Endothelial cell of umbilical vein (primary cell): ENCODE data around the gene CACNG5. TPM values are rescaled to one million over a fixed set of nuclear protein-coding genes. Genes with fewer than 3 reads are reported as not detected.

Experiments used
- BruUV-seq: library from RNA; stranded (reverse); fragments of 400-500 nt; replicated peaks from 2 replicates; lab custom pipeline; 2021; lab: Mats Ljungman, UMichigan
- CTCF ChIA-PET: fragments of 300-600, 350-600 bp; sonication (Branson Sonifier 250); formaldehyde crosslinking; loops from one replicate; lab custom pipeline; 2021; ENCODE audit warnings: antibody characterized with exemption, inconsistent platforms; lab: Charles Lee
- POLR2A ChIA-PET: fragments of 300-600, 350-600 bp; sonication (Branson Sonifier 250); formaldehyde crosslinking; loops from one replicate; lab custom pipeline; 2021; ENCODE audit warnings: antibody characterized with exemption, inconsistent platforms; lab: Charles Lee
- DNase-seq: peaks from one replicate; pipeline ENCODE4 v3.0.0-alpha.2; 2011; ENCODE audit warnings: low read depth, low spot score
- FAIRE-seq: peaks from 2 replicates; lab custom pipeline; 2011; peaks lifted over from hg19 to GRCh38; lab: Jason Lieb, UNC
- H2AFZ ChIP-seq: 2 replicates; pipeline ENCODE4 v1.6.0; 2012; ENCODE audit warnings: low read depth, low read length, control low read depth, inconsistent platforms
- H3K27ac ChIP-seq: 2 replicates; pipeline ENCODE4 v1.5.1; 2011; ENCODE audit warnings: low read depth, mild to moderate bottlenecking, control low read depth, low read length, moderate library complexity; ENCODE audit not compliant: insufficient read depth
- H3K27me3 ChIP-seq, 2 experiments: 2 replicates each; pipeline versions ENCODE4 v1.6.0 to v1.6.1; 2011; ENCODE audit warnings: low read length in 2 of 2, mixed read lengths in 1 of 2; ENCODE audit not compliant: control insufficient read depth in 2 of 2, insufficient read depth in 2 of 2
- H3K36me3 ChIP-seq, 2 experiments: 2 replicates in 1 of 2; 3 replicates in 1 of 2; pipeline ENCODE4 v1.5.1; 2011; ENCODE audit warnings: low read length in 2 of 2, mild to moderate bottlenecking in 1 of 2, moderate library complexity in 1 of 2; ENCODE audit not compliant: control insufficient read depth in 2 of 2, insufficient read depth in 2 of 2; ENCODE audit errors: extremely low read depth in 1 of 2
- H3K4me1 ChIP-seq: 3 replicates; pipeline ENCODE4 v1.5.1; 2011; ENCODE audit warnings: mild to moderate bottlenecking, low read length; ENCODE audit not compliant: control insufficient read depth, insufficient read depth; ENCODE audit errors: extremely low read depth
- H3K4me2 ChIP-seq: 2 replicates; pipeline ENCODE4 v1.6.1; 2011; ENCODE audit warnings: low read length, control low read depth, mixed read lengths; ENCODE audit not compliant: insufficient read depth
- H3K4me3 ChIP-seq, 3 experiments: fragments of 200-600 bp in 1 of 3; sonication (generic), shearing (Covaris generic) in 1 of 3; replicated peaks in 1 of 3; 2 replicates each; pipeline ENCODE4 v1.5.1; 2011 to 2016; ENCODE audit warnings: control low read depth in 3 of 3, low read length in 3 of 3, mild to moderate bottlenecking in 2 of 3, inconsistent platforms in 1 of 3, low read depth in 1 of 3, moderate library complexity in 1 of 3; ENCODE audit not compliant: insufficient read depth in 1 of 3
- H3K79me2 ChIP-seq: 2 replicates; pipeline ENCODE4 v1.6.0; 2012; ENCODE audit warnings: low read length, inconsistent platforms; ENCODE audit not compliant: control insufficient read depth, insufficient read depth
- H3K9ac ChIP-seq: replicated peaks from 2 replicates; pipeline ENCODE3; 2011; ENCODE audit warnings: low read length, control low read depth; ENCODE audit not compliant: insufficient read depth; ENCODE audit errors: extremely low read depth
- H3K9me1 ChIP-seq: replicated peaks from 3 replicates; pipeline ENCODE4 v1.6.0; 2011; ENCODE audit warnings: mild to moderate bottlenecking, low read length; ENCODE audit not compliant: control insufficient read depth, insufficient read depth; ENCODE audit errors: extremely low read depth
- H3K9me3 ChIP-seq: replicated peaks from 2 replicates; pipeline ENCODE4 v1.5.1; 2012; ENCODE audit warnings: low read length, inconsistent platforms; ENCODE audit not compliant: control insufficient read depth, insufficient read depth
- H4K20me1 ChIP-seq: replicated peaks from 2 replicates; pipeline ENCODE3; 2011; ENCODE audit warnings: mild to moderate bottlenecking, low read length; ENCODE audit not compliant: control insufficient read depth, insufficient read depth; ENCODE audit errors: extremely low read depth
- EZH2 ChIP-seq: IDR thresholded peaks from 2 replicates; pipeline ENCODE4 v1.6.1; 2012; ENCODE audit warnings: borderline replicate concordance, low read depth, mild to moderate bottlenecking, moderate library complexity, low read length, inconsistent platforms; ENCODE audit not compliant: severe bottlenecking
- FOS ChIP-seq: IDR thresholded peaks from 2 replicates; pipeline ENCODE4 v1.6.1; 2011; ENCODE audit warnings: mild to moderate bottlenecking, low read length, moderate library complexity, borderline replicate concordance; ENCODE audit not compliant: insufficient read depth
- GATA2 ChIP-seq: IDR thresholded peaks from 2 replicates; pipeline ENCODE4 v1.7.0; 2011; ENCODE audit warnings: low read depth, mild to moderate bottlenecking, moderate library complexity, mixed read lengths, low read length; ENCODE audit not compliant: insufficient read length, insufficient read depth
- JUN ChIP-seq: IDR thresholded peaks from 2 replicates; pipeline ENCODE4 v1.6.1; 2011; ENCODE audit warnings: borderline replicate concordance, low read depth; ENCODE audit not compliant: insufficient read length, insufficient read depth
- MAX ChIP-seq: IDR thresholded peaks from 2 replicates; pipeline ENCODE4 v1.6.1; 2011; ENCODE audit not compliant: insufficient read depth, insufficient read length
- MYC ChIP-seq: IDR thresholded peaks from one replicate; pipeline ENCODE4 v1.6.1; 2011; ENCODE audit warnings: mild to moderate bottlenecking, low read depth, low read length
- POLR2A ChIP-seq: IDR thresholded peaks from 2 replicates; pipeline ENCODE4 v1.6.1; 2012; ENCODE audit warnings: low read depth, mild to moderate bottlenecking, control low read depth, low read length
- POLR2AphosphoS5 ChIP-seq: IDR thresholded peaks from 2 replicates; pipeline ENCODE4 v1.6.1; 2012; ENCODE audit warnings: low read depth, mild to moderate bottlenecking, control low read depth, low read length, moderate library complexity; ENCODE audit not compliant: insufficient read depth
- dilution Hi-C: fragments of 300-500 bp; cut with MboI; formaldehyde crosslinking; loops from one replicate; pipeline ENCODE4 v1.15.0; 2019; ENCODE audit warnings: low sequenced_read_pairs; ENCODE audit not compliant: extremely low pct_ligation_motif_present
- intact Hi-C: fragments of 100-400 bp; cut with micrococcal nuclease; formaldehyde crosslinking; loops from one replicate; pipeline ENCODE4 v1.10.0; 2022
- polyA plus RNA-seq, 4 experiments: library from polyadenylated mRNA; depleted of rRNA in 3 of 4; stranded (reverse) in 3 of 4; unstranded in 1 of 4; fragments of >200 nt; gene quantifications; 2 replicates each; pipeline versions ENCODE4 v1.2.1 to v1.2.3, GENCODE V29; 2011 to 2012; ENCODE audit warnings: missing spikeins in 1 of 4
- total RNA-seq: library from RNA; stranded (reverse); gene quantifications from 2 replicates; pipeline ENCODE4 v1.2.3, GENCODE V29; 2021
- TF ChIP-seq, protein P1 (sequence below), 2 donors: IDR thresholded peaks; 1 replicate in 1 of 2; 2 replicates in 1 of 2; pipeline ENCODE4 v1.5.1; 2011; ENCODE audit warnings: low read length in 2 of 2, mild to moderate bottlenecking in 2 of 2, moderate library complexity in 2 of 2, control low read depth in 1 of 2, inconsistent platforms in 1 of 2, low read depth in 1 of 2; ENCODE audit not compliant: insufficient read depth in 1 of 2; ENCODE audit errors: extremely low read depth in 1 of 2

The CACNG5 gene
- total and polyA plus RNA-seq, 2 donors (not counting 3 experiments of a cell fraction or from before 2014, with no cell fraction given) = not detected

- Histone ChIP-seq H3K4me2 (no peak overlapping the region), H3K9ac (no peak overlapping the region), H3K9me3 (no peaks in the 10 kb centered on the region), H3K4me1 (no peaks in the 10 kb centered on the region), H3K36me3 (no peaks in the 10 kb centered on the region), H3K9me1 (no peaks in the 10 kb centered on the region), H3K27me3 (peaks cover 0 to 10% of the 10 kb centered on the region in 2 experiments), H3K4me3 (no peak overlapping the region), H4K20me1 (no peaks in the 10 kb centered on the region), H3K79me2 (no peaks in the 10 kb centered on the region), H3K27ac (no peak overlapping the region), H2AFZ (no peak overlapping the region)
- ChIA-PET POLR2A (no interaction called here), CTCF (no interaction called here)
- dilution Hi-C loops (no loop called here), intact Hi-C loops (no loop called here)
- no peak for TF ChIP-seq FOS
- no peak for TF ChIP-seq MAX
- TF ChIP-seq GATA2 = no peak
- TF ChIP-seq POLR2A = no peak
- TF ChIP-seq JUN = no peak
- no peak for TF ChIP-seq MYC
- TF ChIP-seq EZH2 = no peak
- no peak for TF ChIP-seq POLR2AphosphoS5
- TF ChIP-seq, protein P1, sequence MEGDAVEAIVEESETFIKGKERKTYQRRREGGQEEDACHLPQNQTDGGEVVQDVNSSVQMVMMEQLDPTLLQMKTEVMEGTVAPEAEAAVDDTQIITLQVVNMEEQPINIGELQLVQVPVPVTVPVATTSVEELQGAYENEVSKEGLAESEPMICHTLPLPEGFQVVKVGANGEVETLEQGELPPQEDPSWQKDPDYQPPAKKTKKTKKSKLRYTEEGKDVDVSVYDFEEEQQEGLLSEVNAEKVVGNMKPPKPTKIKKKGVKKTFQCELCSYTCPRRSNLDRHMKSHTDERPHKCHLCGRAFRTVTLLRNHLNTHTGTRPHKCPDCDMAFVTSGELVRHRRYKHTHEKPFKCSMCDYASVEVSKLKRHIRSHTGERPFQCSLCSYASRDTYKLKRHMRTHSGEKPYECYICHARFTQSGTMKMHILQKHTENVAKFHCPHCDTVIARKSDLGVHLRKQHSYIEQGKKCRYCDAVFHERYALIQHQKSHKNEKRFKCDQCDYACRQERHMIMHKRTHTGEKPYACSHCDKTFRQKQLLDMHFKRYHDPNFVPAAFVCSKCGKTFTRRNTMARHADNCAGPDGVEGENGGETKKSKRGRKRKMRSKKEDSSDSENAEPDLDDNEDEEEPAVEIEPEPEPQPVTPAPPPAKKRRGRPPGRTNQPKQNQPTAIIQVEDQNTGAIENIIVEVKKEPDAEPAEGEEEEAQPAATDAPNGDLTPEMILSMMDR (IDR thresholded peaks at IDR 0.05; ENCODE audit: extremely low read depth in 1 of 2, insufficient read depth in 1 of 2, low read depth in 1 of 2, low read length in 2 of 2) = no peak
- no TSS peak for BruUV-seq
- DNase-seq (no peak), FAIRE-seq (no peak)
Measured at GRCh38 chr17:66850692-66851091, 15.8 kb downstream of the CACNG5 start.
